Small intestine (tissue), 7 donors: ENCODE data around the gene TFE3. TPM values are rescaled to one million over a fixed set of nuclear protein-coding genes. Genes with fewer than 3 reads are reported as not detected.
A peak's percentile ranks its signal among the peaks of the same experiment; 100 is the strongest.

Experiments used
- DNase-seq, 2 donors: peaks; one replicate each; pipeline versions ENCODE4 v3.0.0 to v3.0.0-alpha.2; 2013
- FAIRE-seq: peaks from 2 replicates; lab custom pipeline; 2012; peaks lifted over from hg19 to GRCh38; lab: Jason Lieb, UNC
- H3K27ac ChIP-seq, 3 donors: one replicate each; pipeline ENCODE4 v1.5.1; 2013; ENCODE audit warnings: low read length in 2 of 3, mild to moderate bottlenecking in 2 of 3, control low read depth in 1 of 3, inconsistent platforms in 1 of 3, low read depth in 1 of 3, moderate library complexity in 1 of 3
- H3K27me3 ChIP-seq, 3 donors: one replicate each; pipeline ENCODE4 v1.6.1; 2013; ENCODE audit warnings: low read length in 3 of 3, inconsistent platforms in 1 of 3; ENCODE audit not compliant: control insufficient read depth in 3 of 3, insufficient read depth in 3 of 3
- H3K36me3 ChIP-seq, 3 donors: one replicate each; pipeline ENCODE4 v1.6.1; 2013; ENCODE audit warnings: low read length in 3 of 3, inconsistent platforms in 1 of 3, low read depth in 1 of 3, mild to moderate bottlenecking in 1 of 3, moderate library complexity in 1 of 3; ENCODE audit not compliant: control insufficient read depth in 3 of 3, insufficient read depth in 2 of 3
- H3K4me1 ChIP-seq, 3 donors: one replicate each; pipeline ENCODE4 v1.6.1; 2013; ENCODE audit warnings: low read length in 2 of 3, inconsistent platforms in 1 of 3, low read depth in 1 of 3, mild to moderate bottlenecking in 1 of 3, moderate library complexity in 1 of 3; ENCODE audit not compliant: control insufficient read depth in 3 of 3, insufficient read depth in 2 of 3
- H3K4me3 ChIP-seq, 3 donors: one replicate each; pipeline ENCODE4 v1.5.1; 2013; ENCODE audit warnings: low read length in 3 of 3, control low read depth in 1 of 3, inconsistent platforms in 1 of 3, low read depth in 1 of 3, mild to moderate bottlenecking in 1 of 3, moderate library complexity in 1 of 3
- H3K9me3 ChIP-seq, 2 donors: one replicate each; pipeline ENCODE4 v1.6.1; 2013; ENCODE audit warnings: low read depth in 1 of 2, low read length in 1 of 2; ENCODE audit not compliant: control insufficient read depth in 2 of 2, insufficient read depth in 1 of 2
- WGBS, 3 donors: extraction: QIAGEN DNeasy Blood & Tissue Kit; methylation state at CpG; one replicate each; pipeline ENCODE4 v1.1.7; 2013; 5-methylcytosine and 5-hydroxymethylcytosine counted together
- polyA plus RNA-seq, 4 donors: library from polyadenylated mRNA; stranded (reverse) in 3 of 4; unstranded in 1 of 4; fragments of 200-250 nt in 3 of 4; fragments of 120-200 nt in 1 of 4; gene quantifications; one replicate each; pipeline versions ENCODE4 v1.2.1 to v1.2.3, GENCODE V29; 2013
- donor health status: healthy with polysubstance abuse.
- donor health status: control.
- donor health status: control.
- donor health status: Bipolar disorder and iron deficiency.
- donor health status: healthy.

The TFE3 gene
- polyA plus RNA-seq, 4 donors, result 23.3 to 27.4 (median 23.6) TPM

DNA sequence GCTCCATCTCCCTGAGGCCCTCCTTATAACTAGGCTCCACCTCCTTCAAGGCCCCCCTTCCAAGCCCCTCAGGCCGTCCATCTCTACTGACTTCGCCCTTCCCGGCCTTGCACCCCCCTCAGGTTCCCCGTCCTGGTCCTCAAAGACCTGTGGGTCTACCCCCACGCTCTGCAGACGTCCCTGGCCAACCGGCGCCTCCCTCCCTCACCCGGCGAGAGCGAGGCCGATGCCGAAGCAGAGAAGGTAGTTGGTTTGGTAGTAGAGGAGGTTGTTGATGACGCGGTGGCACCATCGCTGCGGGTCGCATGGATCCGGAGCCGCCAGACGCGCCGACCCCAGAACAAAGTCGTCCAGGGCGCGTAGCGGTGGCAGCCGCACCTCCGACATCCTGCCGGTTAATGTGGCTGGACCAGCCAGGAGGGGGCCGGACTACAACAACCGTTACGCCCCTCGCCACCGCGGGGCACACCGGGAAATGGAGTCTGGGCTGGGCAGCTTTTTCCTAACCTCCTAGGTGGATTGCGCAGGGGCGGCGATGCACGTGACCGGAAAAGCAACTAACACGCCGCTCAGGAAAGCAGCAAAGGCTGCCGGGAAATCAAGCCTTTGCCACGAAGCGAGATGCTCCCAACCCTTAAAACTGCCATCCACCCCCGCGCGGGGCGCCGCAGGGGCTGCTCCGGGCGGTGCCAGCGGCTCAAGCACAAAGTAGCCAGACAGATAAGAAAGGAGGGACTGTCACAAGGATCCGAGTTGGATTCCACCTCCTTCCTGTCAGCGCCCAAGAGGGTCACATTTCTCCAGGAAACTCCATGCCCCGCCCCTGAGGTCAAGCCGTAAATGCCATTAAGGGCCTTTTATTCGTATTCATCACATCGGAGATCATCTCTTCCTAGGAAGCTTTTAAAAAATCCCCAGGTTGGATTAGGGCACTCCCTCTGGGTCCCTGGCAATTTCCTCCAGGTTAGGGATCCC is 30.7 kb upstream of the TFE3 start, which contains the start of gene PRAF2:
PRAF2 (minus strand) TSS at position 402 of the 975 bp plus-strand sequence; CDS start at position 387, 15 bp downstream.
- peak within 1 kb of the TSS; percentile 39 to 54 (median 40) for H3K4me3 ChIP-seq
- 2 to 40% (median 14%) methylated on average over 44 to 61 of the region's 61 CpGs for WGBS, 3 donors
- no peaks in the 10 kb centered on the region for H3K9me3 ChIP-seq
- H3K27ac ChIP-seq, result peak within 1 kb of the TSS in 2 of 3 donors; percentile 40 to 91
- H3K27me3 ChIP-seq, result no peaks in the 10 kb centered on the region
- H3K4me1 ChIP-seq, result peaks cover 0 to 4% (median 0%) of the 10 kb centered on the region in 3 donors
- FAIRE-seq (no peak), DNase-seq (peak; percentile 91)
- H3K36me3 ChIP-seq, result peaks cover 0 to 37% (median 0%) of the 10 kb centered on the region in 3 donors

DNA sequence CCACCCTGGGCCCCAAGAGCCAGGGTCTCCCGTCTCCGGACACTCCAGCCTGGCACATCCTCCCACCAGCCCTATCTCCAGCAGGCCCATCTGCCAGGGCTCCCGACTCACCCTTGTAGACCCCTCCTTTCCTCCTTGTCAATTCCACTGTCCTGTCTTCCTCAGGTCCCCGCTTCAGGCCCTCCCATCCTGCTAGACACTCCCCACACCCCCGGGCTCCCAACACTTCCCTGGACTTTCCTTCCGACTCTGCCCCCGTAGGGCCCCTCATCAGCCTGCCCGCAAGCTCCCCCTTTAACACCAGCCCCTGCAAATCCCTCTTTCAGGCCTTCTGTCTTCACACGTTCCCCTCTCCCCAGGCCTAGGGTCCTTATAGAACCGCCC is 29.5 kb upstream of the TFE3 start:
- H3K27me3 ChIP-seq, result no peaks in the 10 kb centered on the region
- peaks cover 0 to 47% (median 0%) of the 10 kb centered on the region in 3 donors for H3K36me3 ChIP-seq
- FAIRE-seq, result no peak
- H3K27ac ChIP-seq, result no peak overlapping the region
- H3K4me1 ChIP-seq, result peaks cover 0 to 4% (median 0%) of the 10 kb centered on the region in 3 donors
- 53 to 79% (median 68%) methylated on average over 5 to 10 of the region's 10 CpGs for WGBS, 3 donors
- DNase-seq, result no peak
- H3K4me3 ChIP-seq, result peak overlapping the region in 1 of 3 donors; percentile 54
- H3K9me3 ChIP-seq, result no peaks in the 10 kb centered on the region

GRCh38 chrX:49071877-49072711 is 28.9 kb upstream of the TFE3 start:
- DNase-seq (peak in 1 of 2 donors; percentile 71), FAIRE-seq (no peak)
- Histone ChIP-seq H3K4me1 (peaks cover 0 to 4% (median 0%) of the 10 kb centered on the region in 3 donors), H3K27ac (peak overlapping the region in 2 of 3 donors; percentile 10 to 42), H3K36me3 (peaks cover 0 to 49% (median 0%) of the 10 kb centered on the region in 3 donors), H3K9me3 (no peaks in the 10 kb centered on the region), H3K4me3 (peak overlapping the region in 1 of 3 donors; percentile 54), H3K27me3 (no peaks in the 10 kb centered on the region)
- 29 to 62% (median 31%) methylated on average over 38 to 63 of the region's 63 CpGs for WGBS, 3 donors

DNA sequence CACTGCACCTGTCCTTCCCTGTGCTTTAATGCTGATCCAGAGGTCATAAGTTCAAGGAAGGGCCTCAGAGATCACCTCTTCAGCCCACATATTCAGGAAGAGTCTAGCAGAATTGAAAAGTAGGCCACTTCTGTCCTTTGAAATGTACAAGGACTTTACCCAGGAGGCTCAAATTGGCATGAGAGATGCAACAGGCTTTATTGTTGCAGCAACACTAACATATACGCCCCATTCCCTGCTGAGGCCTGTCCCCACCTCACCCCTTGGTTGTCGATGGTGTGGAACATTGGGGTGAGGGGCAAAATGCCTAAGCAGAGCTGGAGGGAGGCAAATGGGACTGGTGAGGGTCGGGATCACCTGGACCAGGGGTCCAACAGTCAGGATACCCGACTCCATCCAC is 27.8 kb upstream of the TFE3 start:
- FAIRE-seq (no peak), DNase-seq (no peak)
- H3K9me3 ChIP-seq, result no peaks in the 10 kb centered on the region
- H3K27me3 ChIP-seq, result no peaks in the 10 kb centered on the region
- WGBS, 3 donors, result 59 to 95% (median 78%) methylated on average over 3 to 4 of the region's 4 CpGs
- peaks cover 0 to 46% (median 0%) of the 10 kb centered on the region in 3 donors for H3K36me3 ChIP-seq
- peaks cover 0 to 4% (median 0%) of the 10 kb centered on the region in 3 donors for H3K4me1 ChIP-seq
- H3K27ac ChIP-seq, result no peak overlapping the region
- no peak overlapping the region for H3K4me3 ChIP-seq

DNA sequence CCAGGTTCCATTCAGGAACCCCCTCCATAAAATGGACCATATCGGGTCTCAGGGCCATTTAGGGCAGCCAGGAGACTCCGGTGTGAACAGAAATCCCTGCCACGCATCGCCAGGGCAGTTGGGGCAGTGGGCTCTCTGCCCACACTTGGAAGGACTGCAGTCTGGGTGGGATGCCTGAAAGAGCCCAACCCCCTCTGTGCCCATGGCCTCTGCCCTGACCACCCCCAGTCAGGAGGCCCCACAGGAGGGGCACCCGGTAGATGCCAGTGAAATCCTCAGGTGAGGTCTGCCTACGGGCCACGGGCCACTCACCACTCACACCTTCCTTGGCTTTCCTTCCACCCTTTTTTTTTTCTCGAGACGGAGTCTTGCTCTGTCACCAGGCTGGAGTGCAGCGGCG is 25.9 kb upstream of the TFE3 start:
- H3K4me3 ChIP-seq, result no peak overlapping the region
- no peak for FAIRE-seq

GRCh38 chrX:49067285-49068120 is 24.3 kb upstream of the TFE3 start:
- 87 to 91% (median 90%) methylated on average over 22 to 41 of the region's 41 CpGs for WGBS, 3 donors
- no peak overlapping the region for H3K4me3 ChIP-seq
- no peaks in the 10 kb centered on the region for H3K4me1 ChIP-seq
- H3K36me3 ChIP-seq, result peaks cover 0 to 60% (median 5%) of the 10 kb centered on the region in 3 donors
- DNase-seq (no peak), FAIRE-seq (no peak)
- no peaks in the 10 kb centered on the region for H3K27me3 ChIP-seq
- H3K9me3 ChIP-seq, result no peaks in the 10 kb centered on the region
- H3K27ac ChIP-seq, result no peak overlapping the region

More for the DNA sequence above, 25.9 kb upstream of the TFE3 start:
- Histone ChIP-seq H3K9me3 (no peaks in the 10 kb centered on the region), H3K27me3 (no peaks in the 10 kb centered on the region), H3K4me1 (peaks cover 0 to under 1% (median 0%) of the 10 kb centered on the region in 3 donors), H3K27ac (no peak overlapping the region), H3K36me3 (peaks cover 0 to 50% (median 5%) of the 10 kb centered on the region in 3 donors)
- DNase-seq, result no peak
- WGBS, 3 donors, result 87 to 91% (median 90%) methylated on average over 11 of the region's 11 CpGs

GRCh38 chrX:49066690-49067089 is 23.5 kb upstream of the TFE3 start:
- Histone ChIP-seq H3K9me3 (no peaks in the 10 kb centered on the region), H3K27ac (no peak overlapping the region), H3K36me3 (peaks cover 2 to 68% (median 5%) of the 10 kb centered on the region in 3 donors), H3K27me3 (no peaks in the 10 kb centered on the region), H3K4me3 (no peak overlapping the region), H3K4me1 (peaks cover 0 to 3% (median 0%) of the 10 kb centered on the region in 3 donors)
- FAIRE-seq (no peak), DNase-seq (no peak)
- 77 to 81% (median 80%) methylated on average over 6 to 9 of the region's 9 CpGs for WGBS, 3 donors
